GM18907 (cell line): ENCODE measurements around the gene TUBA3C.
"Not testable (repeated sequence)": the region's sequence is repeated elsewhere in the genome, so short reads cannot be mapped to it uniquely, and the experiment has no call there.

Experiments
- ATAC-seq: cut with Tn5 transposase; IDR thresholded peaks from one replicate; pipeline ENCODE4 v1.9.1; 2021; ENCODE audit warnings: mild to moderate bottlenecking, moderate library complexity; ENCODE audit not compliant: unreplicated experiment

TUBA3C gene

GRCh38 chr13:19181621-19182485 lies at the start of gene TUBA3C:
Gene TUBA3C, minus strand, starts transcription at chr13:19181824. Its CDS starts 77 bp downstream, at chr13:19181747.
- ATAC-seq: no peak

GRCh38 chr13:19207413-19207812 lies 25.8 kb upstream of the TUBA3C start:
- not testable (repeated sequence) for ATAC-seq

- not testable (repeated sequence) for ATAC-seq
These were observed 11.0 kb upstream of the TUBA3C start for GRCh38 chr13:19192622-19193021.

- ATAC-seq: not testable (repeated sequence)
These were observed 8.3 kb upstream of the TUBA3C start for GRCh38 chr13:19189911-19190310.

GRCh38 chr13:19189368-19189767 lies 7.7 kb upstream of the TUBA3C start:
- not testable (repeated sequence) for ATAC-seq

- no peak for ATAC-seq
These were observed 4.4 kb upstream of the TUBA3C start for GRCh38 chr13:19185865-19186645.

- ATAC-seq: no peak
These were observed 3.7 kb upstream of the TUBA3C start for GRCh38 chr13:19185086-19185864.

- no peak for ATAC-seq
These were observed 2.6 kb upstream of the TUBA3C start for GRCh38 chr13:19184176-19184575.

GRCh38 chr13:19183676-19184075 lies 2.1 kb upstream of the TUBA3C start:
- ATAC-seq: no peak

- ATAC-seq: no peak
These were observed 912 bp upstream of the TUBA3C start for GRCh38 chr13:19182536-19182935.

- ATAC-seq: no peak
These were observed 503 bp downstream of the TUBA3C start for GRCh38 chr13:19181021-19181620.

GRCh38 chr13:19179916-19180315 lies 1.7 kb downstream of the TUBA3C start:
- no peak for ATAC-seq

- ATAC-seq: no peak
These were observed 2.6 kb downstream of the TUBA3C start for GRCh38 chr13:19178901-19179593.

GRCh38 chr13:19176981-19177776 lies 4.4 kb downstream of the TUBA3C start:
- not testable (repeated sequence) for ATAC-seq

- no peak for ATAC-seq
These were observed 7.9 kb downstream of the TUBA3C start for GRCh38 chr13:19173752-19174151.

- no peak for ATAC-seq
These were observed 9.0 kb downstream of the TUBA3C start for GRCh38 chr13:19172647-19173030.

GRCh38 chr13:19172007-19172646 lies 9.5 kb downstream of the TUBA3C start:
- no peak for ATAC-seq

- ATAC-seq: no peak
These were observed 10.1 kb downstream of the TUBA3C start for GRCh38 chr13:19171563-19171962.

GRCh38 chr13:19169991-19170390 lies 11.6 kb downstream of the TUBA3C start:
- no peak for ATAC-seq
